Fibroblast of skin of right quadriceps (primary cell): ENCODE data around the gene PTPRN2.
"Not testable (repeated sequence)": the region's sequence is repeated elsewhere in the genome, so short reads cannot be mapped to it uniquely, and the experiment has no call there.

Experiments used
- DNase-seq: peaks from one replicate; pipeline ENCODE4 v3.0.0-alpha.2; 2013

The PTPRN2 gene

DNA sequence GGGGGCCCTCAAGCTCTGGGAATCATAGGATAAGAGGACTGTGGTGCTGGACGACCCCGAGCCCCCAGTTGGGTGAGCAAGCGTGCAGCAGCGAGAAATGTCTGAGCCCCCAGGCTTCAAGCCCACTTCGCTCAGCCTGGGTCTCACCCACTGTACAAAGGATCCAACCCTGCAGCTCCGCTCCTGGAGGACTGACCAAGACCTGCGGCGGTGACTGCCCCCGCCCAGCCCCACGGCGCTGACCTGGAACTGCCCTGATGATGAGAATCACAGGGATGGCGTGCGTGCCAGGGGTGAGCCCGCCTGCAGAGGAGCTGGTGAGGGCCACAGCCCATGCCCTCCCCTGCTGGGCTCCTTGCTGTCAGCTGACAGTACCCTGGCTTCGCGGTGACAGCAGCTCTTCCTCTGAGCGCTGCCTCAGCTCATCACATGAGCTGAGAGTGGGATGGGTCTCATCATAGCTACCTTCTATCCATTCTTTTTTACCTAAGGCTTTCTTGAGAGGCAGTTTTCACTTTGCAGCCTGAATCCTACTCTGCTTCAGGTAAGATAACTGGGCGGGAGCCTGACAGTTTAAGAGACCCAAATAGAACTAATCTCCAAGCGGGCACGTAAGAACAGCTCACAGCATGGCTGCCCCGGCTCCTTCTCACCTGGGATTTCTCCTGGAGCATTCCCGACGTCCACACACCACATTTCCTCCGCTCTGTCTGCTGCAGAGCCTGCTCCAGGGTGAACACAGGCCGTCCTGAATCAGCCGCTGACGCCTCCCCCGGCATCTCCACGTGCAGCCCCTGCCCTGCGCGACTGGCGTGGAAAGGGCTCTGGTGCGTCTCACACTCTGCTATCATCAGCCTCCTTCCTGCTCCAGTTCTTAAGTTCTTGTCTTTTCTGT lies 329.9 kb downstream of the PTPRN2 start:
- DNase-seq, result no peak

DNA sequence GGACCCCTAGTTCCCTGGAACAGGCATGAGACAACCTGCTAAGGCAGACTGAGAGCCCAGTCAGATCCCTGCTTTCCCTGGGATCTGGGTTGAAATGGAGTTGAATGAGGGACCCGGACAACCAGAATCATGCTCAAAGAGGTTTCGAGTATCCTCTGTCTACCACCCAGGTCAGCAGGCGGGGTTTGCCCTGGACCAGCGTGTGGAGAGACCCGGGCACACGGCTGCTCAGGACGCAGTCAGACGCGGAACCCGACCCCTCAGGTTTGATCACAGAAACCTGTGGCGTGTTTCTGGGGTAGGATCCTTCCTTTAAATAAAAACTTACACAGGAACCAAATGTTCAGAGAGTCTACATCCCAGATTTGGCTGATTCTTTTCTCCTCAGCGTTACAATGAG lies 330.6 kb downstream of the PTPRN2 start:
- no peak for DNase-seq

DNA sequence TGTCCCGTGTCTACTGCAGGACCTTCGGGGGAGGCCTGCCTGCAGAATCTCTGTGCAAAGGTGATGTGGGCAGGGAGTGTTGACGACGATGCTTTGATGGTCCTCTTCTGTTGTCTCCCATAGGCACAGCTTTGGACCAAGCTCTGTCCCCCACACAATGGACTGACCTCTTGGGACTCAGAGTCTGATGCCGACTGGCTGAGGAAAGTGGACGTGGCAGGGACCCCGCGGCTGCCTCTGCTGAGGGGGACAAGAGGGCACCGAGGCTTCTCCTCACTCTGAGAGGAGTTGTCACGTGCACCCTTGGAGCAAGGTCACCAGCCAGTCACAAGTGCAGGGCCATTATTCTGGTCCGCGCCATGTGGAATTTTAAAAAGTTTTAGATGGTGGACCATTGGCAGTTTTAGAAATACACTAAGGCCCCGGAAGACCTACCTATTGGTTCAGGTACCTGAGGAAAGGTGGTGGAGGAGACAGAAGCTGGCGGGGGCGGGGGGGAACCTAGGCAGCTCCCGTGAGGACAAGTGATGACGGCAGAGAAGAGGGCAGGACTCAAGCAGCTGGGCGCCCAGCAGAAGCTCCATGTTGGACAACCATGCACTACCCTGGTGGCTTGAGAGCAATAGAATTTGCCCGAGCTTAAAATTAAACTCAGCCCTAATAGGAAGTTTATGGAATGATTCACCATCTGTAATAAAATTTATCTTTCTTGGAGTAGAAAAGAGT lies 331.4 kb downstream of the PTPRN2 start:
- no peak for DNase-seq

DNA sequence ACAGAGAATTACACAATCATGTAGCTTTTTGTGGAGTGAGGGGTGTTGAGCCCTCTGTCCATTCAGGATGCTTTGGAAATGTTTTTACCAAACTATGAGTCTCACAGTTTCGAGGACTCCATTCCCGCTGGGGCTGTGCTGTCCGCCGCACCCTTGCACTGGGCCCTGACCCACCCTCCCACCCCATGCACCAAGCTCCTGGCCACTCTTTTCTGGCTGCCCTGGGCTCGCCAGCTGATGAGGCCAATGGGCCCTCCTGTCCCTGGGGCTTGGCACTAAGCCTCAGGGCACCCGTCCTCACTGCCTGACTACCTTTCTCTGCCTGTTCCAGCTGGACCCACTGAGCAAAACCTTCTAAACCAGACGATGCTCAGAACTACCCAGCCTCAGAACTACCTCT lies 332.1 kb downstream of the PTPRN2 start:
- no peak for DNase-seq

DNA sequence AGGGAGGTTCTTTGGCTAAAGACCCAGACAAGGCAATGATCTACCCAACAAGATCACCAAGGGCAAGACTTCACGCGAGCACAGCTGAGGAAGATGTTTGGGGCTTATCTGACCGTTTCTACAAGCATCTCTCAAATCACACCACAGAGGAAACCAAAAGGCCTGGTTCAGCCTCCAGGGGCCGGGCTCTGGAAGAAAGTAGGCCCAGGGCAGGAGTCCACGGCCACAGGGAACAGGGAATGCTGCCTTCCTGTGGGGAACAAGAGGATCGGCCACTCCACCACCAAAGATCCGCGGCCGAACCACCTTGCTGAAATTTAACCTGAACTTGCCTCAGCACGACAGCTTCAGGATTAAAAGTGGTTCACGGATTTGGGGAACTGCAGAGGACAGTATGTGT lies 332.5 kb downstream of the PTPRN2 start:
- no peak for DNase-seq

DNA sequence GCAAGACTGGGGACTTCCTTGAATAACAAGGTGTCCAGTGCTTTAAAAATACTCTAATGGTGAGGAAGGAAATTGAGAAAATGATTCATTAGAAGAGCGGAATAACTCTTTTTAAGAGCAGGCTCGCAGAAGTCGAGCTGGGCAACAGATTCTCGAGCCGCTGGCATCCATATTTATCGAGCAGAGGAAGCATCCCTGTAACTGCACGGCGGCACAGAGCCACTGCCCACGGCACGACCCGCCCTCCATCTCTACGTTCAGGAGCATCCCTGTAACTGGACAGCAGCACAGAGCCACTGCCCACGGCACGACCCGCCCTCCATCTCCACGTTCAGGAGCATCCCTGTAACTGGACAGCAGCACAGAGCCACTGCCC lies 334.0 kb downstream of the PTPRN2 start:
- not testable (repeated sequence) for DNase-seq

DNA sequence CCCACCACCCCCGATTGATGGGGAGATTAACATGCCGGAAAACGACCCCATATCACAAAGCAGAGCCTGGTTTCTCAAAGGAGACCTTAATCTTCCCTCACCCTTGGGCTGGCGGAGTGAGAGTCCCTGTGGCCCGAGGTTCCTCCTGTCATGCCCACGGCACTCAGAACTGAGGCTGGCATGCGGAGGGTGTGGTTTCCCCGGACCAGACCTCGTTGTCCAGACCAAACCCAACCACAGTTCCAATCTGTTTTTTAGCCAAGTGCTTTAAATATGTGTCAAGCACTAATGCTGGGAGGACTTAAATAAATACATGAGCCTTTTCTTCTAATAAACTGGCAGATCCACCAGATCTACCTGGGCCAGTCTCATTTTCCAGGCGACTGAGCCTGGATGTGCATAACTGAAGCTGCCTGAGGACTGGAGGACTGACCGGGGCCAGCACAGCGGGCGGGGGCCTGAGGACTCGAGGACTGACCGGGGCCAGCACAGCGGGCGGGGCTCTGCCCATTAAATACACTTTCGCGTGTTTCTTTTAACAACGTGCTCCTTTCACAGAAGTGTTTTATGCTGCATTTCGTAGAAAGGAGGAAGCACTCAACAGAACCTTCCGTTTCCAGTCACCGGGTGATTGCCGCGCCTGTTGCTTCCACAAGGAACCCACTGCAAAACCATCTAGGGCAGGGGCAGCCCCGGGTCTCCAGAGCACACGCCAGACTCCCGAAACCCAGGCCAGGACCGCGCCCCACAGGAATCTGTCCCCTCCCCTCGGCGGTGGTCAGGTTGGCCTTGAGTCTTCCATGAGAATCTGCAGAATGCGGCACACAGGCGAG lies 334.6 kb downstream of the PTPRN2 start:
- DNase-seq, result no peak

DNA sequence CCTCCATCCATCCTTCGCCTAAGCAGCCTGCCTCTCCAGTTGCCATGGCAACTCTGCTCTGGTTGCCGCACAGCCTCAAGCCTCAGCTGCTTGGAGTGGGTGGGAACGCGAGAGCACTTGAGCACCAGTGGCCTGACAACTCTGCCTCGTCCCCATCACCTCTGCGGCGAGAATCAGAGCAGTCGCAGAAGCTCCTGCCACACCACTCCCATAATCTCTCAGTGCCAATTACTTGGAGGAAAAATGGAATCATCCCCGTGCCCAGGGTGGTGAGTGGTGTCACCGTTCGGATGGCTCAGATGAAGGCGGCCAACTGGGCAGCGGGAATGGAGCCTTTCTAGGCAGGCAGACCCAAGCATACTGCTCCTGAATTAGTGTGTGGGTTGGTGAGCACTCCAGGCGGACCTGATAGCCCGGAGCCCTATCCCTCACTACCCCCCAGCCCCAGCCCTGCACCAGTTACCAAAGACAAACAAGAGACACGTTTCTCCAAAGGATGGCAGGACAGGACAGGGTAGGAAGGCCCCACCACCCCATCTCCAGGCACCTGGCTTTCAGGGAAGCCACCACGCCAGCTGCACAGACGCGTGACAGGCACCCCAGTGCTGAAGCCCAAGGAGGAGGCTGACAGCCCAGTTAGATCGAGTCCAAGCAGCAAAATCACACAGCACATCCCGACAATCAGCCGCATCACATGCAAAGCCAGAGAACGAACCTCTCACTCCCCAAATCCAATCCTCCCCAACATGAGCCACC lies 335.4 kb downstream of the PTPRN2 start:
- DNase-seq, result no peak

DNA sequence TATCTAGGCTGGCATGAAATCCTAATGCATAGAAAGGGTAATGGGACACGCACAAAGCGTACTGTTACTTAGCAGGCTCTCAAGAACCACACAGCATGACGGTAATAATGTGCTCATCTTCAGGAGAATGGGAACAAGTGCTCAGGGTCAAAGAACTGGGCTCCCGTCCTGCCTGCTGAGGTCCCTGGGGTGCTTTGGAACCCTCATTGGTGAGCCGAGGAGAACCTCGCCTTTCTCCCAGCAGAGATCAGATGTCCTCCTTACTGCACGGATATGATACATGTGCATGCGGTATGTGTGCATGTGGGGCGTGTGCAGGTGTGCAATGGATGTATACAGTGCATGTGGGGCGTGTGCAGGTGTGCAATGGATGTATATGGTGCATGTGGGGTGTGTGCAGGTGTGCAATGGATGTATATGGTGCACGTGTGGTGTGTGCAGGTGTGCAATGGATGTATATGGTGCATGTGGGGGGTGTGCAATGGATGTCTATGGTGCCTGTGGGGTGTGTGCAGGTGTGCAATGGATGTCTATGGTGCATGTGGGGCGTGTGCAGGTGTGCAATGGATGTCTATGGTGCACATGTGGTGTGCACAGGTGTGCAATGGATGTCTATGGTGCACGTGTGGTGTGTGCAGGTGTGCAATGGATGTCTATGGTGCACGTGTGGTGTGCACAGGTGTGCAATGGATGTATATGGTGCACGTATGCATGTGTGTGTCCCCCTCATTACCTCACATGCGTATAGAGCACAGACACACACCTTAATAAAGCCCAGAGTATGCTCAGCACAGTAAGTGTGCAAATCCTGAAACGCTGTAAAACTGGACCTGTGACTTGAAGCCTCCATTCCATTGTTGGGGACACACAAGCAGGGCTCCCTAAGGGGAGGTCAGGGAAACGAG lies 336.3 kb downstream of the PTPRN2 start:
- DNase-seq, result no peak

DNA sequence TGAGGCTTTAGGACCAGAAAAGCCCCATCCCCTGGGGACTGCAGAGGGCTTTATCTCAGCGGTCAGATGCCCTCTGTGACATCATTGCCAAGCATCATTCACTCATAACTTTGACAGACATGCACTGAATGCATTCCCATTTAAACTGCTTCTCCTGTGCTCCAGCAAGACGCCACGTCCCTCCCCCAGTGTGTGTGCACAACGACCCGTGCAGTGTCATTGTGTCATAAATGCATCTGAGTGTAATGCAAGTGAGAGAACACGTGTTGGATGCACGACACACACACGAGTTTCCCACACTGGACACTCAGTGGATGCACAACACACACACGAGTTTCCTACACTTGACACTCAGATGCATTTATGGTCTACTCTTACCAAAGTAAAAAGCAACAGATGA lies 337.9 kb downstream of the PTPRN2 start:
- no peak for DNase-seq

DNA sequence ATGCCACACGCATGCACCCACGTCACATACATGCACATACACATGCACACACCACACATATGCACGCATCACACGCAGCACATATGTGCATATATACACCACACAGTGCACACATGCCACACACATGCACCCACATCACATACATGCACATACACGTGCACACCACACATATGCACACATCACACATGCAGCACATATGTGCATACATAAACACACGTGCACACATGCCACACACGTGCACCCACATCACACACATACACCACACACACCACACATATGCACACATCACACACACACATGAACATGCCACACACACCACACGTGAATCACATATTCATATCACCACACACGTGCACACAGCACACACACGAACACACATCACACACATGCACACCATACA lies 338.8 kb downstream of the PTPRN2 start:
- DNase-seq, result no peak

DNA sequence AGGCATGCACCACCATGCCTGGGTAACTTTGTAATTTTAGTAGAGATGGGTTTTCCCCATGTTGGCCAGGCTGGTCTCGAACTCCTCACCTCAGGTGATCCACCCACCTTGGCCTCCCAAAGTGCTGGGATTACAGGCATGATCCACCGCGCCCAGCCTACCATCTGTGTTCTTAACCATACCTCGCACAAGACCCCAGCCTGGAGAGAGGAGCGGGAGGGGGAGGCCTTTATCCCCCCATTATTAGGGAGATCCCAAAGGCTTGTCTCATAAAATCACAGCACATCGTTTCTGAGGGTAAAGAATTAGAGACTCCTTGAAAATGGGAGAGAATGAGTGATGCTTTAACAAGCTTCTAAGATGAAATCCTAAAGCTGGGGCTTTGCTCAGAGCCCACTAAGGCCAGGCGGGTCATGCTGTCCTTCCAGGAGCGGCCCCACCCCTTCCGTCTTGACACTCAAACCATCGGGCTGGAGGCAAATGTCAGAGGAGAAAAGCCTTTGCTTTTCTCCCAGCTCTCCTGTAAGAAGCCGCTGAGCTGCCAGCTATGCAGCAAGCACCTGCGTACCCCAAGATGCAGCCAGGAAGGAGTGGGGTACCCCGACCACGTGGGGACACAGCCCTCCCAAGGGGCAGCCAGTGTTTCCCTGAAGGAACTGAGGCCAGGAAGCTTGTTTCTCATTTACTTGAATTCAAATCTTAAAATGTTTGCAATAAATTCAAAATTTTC lies 339.7 kb downstream of the PTPRN2 start:
- no peak for DNase-seq

DNA sequence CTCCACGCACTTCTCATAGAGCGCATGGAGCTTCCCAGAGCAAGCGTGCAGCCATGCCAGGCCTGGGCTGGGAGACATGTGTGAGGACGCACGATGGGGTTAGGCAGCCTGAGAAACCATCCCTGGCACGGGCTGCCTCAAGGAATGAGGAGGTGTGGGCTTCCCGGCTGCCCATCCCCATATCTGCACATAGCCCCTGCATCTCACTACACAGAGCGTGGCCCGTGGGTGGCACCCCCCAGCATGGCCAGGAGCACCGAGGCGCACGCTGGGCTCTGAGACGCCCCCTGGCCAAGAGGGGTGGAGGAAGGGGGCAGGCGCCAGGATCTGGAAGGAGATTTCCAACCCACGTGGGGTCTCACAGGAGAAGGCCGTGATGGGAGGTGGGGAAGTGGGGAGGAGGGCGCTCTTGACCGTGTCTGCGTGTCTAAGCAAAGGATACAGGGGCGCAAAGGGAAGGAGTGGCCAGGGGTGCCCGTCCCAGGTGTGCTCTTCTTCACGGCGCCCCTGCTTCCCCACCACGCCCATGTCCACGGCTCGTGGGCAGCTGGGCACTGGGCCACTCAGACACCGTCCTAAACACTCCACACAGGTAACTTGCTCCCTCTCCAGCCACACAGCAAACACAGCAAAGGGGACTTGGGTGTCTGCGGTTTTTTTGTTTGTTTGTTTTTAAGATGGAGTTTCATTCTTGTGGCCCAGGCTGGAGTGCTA lies 340.5 kb downstream of the PTPRN2 start:
- DNase-seq, result no peak

DNA sequence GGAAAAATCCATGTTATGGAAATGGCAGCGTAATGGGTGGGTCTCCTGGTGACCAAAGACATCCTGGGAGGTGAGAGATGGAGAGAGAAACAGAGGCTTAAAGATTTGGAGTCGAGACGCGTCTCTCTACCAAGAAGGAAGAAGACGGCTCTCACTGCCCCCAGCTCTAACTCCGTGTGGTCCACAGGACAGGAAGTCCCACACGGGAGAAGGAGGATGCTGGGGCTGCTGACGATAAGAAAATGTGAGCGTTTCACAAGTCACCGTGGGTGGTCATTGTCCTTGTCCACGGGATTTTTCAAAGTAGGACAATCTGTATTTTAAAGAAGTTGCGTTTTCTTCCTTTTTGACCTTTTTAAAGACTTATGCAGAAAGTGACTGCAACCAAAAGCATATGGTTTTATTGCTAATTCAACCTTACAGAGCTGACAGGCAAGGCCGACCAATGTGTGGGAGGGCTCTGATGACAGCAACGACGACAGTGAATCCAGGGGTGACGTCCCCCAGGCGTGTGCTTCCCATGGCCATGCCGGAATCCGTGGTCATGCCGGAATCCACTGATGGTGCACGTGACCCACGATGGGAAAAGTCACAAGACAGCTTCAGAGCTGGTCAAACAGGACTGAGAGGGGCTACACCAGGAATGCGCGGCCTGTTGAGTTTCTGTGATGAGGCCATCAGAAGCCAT lies 341.2 kb downstream of the PTPRN2 start:
- DNase-seq, result no peak

DNA sequence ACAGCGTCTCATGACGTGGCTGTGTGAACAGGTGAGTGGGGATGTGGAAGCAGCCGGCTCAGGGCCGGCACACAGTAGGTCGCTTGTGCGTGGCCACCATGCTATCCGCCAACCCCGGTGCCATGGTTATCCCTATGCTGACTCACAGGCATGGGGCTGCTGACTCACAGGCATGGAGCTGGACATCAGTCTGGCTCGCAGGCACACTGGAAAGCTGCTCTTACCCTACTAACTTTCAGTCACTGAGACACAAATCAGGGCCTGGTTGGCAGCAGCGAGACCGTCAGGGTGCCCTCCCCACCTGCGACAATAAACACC lies 341.9 kb downstream of the PTPRN2 start:
- DNase-seq, result no peak

DNA sequence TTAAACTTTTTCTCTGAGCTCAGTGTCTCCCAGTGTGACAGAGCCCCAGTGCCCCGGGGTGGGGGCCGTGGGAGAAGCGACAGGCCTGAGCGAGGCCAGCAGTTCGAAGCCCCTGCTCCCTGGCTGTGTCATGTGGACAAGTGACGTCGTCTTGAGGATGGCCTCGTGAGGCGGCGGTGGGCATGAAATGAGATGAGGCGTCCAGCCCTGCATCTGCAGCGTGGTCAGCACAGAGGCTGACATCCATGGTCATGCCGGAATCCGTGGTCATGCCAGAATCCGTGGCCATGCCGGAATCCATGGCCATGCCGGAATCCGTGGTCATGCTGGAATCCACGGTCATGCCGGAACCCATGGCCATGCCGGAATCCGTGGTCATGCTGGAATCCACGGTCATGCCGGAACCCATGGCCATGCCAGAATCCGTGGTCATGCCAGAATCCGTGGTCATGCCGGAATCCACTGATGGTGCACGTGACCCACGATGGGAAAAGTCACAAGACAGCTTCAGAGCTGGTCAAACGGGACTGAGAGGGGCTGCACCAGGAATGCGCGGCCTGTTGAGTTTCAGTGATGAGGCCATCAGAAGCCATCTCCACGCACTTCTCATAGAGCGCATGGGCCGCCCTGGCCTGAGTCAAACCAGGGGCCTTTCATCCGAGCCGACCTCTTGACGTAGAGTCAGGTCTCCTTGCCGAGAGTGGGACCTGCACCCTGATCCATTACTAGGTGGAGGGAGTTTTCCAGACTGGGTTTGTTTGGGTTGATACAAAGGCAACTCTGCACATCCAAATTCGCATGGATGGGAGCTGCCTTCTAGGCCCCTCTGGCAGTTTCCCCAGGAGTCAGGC lies 342.5 kb downstream of the PTPRN2 start:
- no peak for DNase-seq

DNA sequence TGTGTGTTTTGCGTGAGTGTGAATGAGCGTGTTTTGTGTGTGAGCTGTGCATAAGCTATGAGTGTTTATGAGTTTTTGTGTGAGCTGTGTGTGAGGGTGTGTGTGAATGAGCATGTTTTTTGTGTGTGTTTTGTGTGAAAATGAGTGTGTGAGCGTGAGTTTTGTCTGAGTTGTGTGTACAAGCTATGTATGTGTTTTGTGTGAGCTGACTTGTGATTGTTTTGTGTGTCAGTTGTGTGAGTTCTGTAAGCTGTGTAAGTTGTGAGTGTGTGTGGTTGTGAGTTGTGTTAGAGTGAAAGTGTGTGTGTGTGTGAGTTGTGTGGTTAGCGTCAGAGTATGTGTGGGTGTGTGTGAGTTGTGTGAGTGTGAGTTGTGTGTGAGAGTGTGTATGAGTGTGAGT lies 343.2 kb downstream of the PTPRN2 start:
- DNase-seq, result no peak

DNA sequence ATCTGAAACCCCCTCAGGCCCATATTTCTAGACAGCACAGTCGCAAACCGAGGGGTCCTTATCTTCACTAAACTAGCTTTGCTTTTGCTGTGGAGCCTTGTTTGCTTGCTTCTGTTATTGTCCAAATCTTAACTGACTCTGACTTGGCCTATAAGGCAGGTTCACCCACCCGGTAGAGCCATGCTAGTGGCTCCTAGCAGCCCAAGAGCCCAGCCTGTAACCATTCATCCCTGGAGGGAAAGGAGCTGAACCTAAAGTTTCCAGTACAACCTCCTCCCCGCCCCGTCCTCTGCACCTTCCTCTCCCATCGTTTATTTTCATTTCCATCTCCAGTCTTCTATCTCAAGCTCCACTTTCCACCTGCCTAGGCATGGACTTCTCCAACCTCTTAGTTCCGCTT lies 345.7 kb downstream of the PTPRN2 start:
- no peak for DNase-seq

DNA sequence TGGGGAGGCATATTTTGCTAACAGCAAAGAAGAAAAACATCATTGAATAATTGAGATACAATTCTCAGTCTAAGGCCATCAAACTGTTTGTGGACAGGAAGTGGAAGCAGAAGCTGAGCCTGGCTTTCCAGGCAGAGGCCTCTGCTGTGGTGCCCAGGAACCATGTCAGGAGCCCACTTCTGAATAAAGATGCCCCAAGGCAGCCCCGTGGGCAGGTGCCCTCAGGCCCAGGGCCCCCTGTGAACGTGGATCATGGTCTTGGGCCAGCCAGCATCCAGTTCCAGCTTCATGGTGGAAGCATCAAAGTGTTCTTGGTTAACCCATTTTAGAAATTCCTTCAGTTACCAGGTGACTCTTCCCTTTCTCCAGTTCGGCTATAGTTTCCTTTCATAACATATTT lies 346.8 kb downstream of the PTPRN2 start:
- DNase-seq, result no peak
